Fibroblast of lung (primary cell): ENCODE data around the gene SALL1. TPM values are rescaled to one million over a fixed set of nuclear protein-coding genes. Genes with fewer than 3 reads are reported as not detected.

Experiments
- DNase-seq, 2 donors: peaks; one replicate each; pipeline versions ENCODE4 v3.0.0 to v3.0.0-alpha.2; 2010; ENCODE audit warnings: low read depth in 2 of 2
- H2AFZ ChIP-seq: 2 replicates; pipeline ENCODE4 v1.5.1; 2012; ENCODE audit warnings: low read length, control low read depth, inconsistent platforms
- H3K27ac ChIP-seq: 2 replicates; pipeline ENCODE4 v1.5.1; 2011; ENCODE audit warnings: low read length, control low read depth; ENCODE audit not compliant: insufficient read depth
- H3K27me3 ChIP-seq: 2 replicates; pipeline ENCODE4 v1.5.1; 2011; ENCODE audit warnings: mild to moderate bottlenecking, low read length; ENCODE audit not compliant: control insufficient read depth, insufficient read depth
- H3K36me3 ChIP-seq: 2 replicates; pipeline ENCODE4 v1.5.1; 2011; ENCODE audit warnings: low read length; ENCODE audit not compliant: control insufficient read depth, insufficient read depth
- H3K4me1 ChIP-seq: 2 replicates; pipeline ENCODE4 v1.5.1; 2011; ENCODE audit warnings: low read length; ENCODE audit not compliant: control insufficient read depth, insufficient read depth; ENCODE audit errors: extremely low read depth
- H3K4me2 ChIP-seq: 2 replicates; pipeline ENCODE4 v1.5.1; 2011; ENCODE audit warnings: low read length, control low read depth; ENCODE audit not compliant: insufficient read depth; ENCODE audit errors: extremely low read depth
- H3K4me3 ChIP-seq, 4 experiments: fragments of 200-600 bp in 1 of 4; sonication (generic) in 1 of 4; replicated peaks in 1 of 4; 2 replicates each; pipeline ENCODE4 v1.5.1; 2011 to 2016; ENCODE audit warnings: low read length in 4 of 4, low read depth in 3 of 4, mild to moderate bottlenecking in 3 of 4, control low read depth in 2 of 4, inconsistent platforms in 1 of 4, mixed read lengths in 1 of 4; ENCODE audit not compliant: insufficient read depth in 1 of 4; ENCODE audit errors: control extremely low read depth in 1 of 4
- H3K79me2 ChIP-seq: 2 replicates; pipeline ENCODE4 v1.5.1; 2012; ENCODE audit warnings: mild to moderate bottlenecking, low read length, inconsistent platforms; ENCODE audit not compliant: control insufficient read depth, insufficient read depth
- H3K9ac ChIP-seq: 2 replicates; pipeline ENCODE4 v1.5.1; 2011; ENCODE audit warnings: mild to moderate bottlenecking, low read length, control low read depth; ENCODE audit not compliant: insufficient read depth
- H3K9me3 ChIP-seq: 2 replicates; pipeline ENCODE4 v1.5.1; 2012; ENCODE audit warnings: low read depth, low read length; ENCODE audit not compliant: control insufficient read depth, insufficient read depth
- H4K20me1 ChIP-seq: 2 replicates; pipeline ENCODE4 v1.5.1; 2011; ENCODE audit warnings: low read length; ENCODE audit not compliant: control insufficient read depth, insufficient read depth; ENCODE audit errors: extremely low read depth
- EZH2 ChIP-seq: IDR thresholded peaks from 2 replicates; pipeline ENCODE4 v1.5.1; 2012; ENCODE audit warnings: low read length, control low read depth, mild to moderate bottlenecking; ENCODE audit errors: missing control alignments
- polyA plus RNA-seq, 2 donors: library from polyadenylated mRNA; depleted of rRNA in 1 of 2; stranded (reverse) in 1 of 2; unstranded in 1 of 2; fragments of >200 nt; gene quantifications; 2 replicates each; pipeline ENCODE4 v1.2.1, GENCODE V29; 2011 to 2012; ENCODE audit warnings: missing spikeins in 1 of 2
- total RNA-seq: library from RNA; depleted of rRNA; stranded (reverse); fragments of >200 nt; gene quantifications from 2 replicates; pipeline ENCODE4 v1.2.1, GENCODE V29; 2014
- TF ChIP-seq, protein P1 (sequence below), 2 donors: IDR thresholded peaks in 1 of 2; conservative IDR thresholded peaks in 1 of 2; 1 replicate in 1 of 2; 2 replicates in 1 of 2; pipeline ENCODE4 v1.5.1; 2011 to 2012; ENCODE audit warnings: low read length in 2 of 2, control low read depth in 1 of 2, inconsistent platforms in 1 of 2, low read depth in 1 of 2, mild to moderate bottlenecking in 1 of 2

SALL1 gene
- total and polyA plus RNA-seq, 2 donors (not counting 1 experiment from before 2014, with no cell fraction given), result 0.10 to 0.17 TPM

DNA sequence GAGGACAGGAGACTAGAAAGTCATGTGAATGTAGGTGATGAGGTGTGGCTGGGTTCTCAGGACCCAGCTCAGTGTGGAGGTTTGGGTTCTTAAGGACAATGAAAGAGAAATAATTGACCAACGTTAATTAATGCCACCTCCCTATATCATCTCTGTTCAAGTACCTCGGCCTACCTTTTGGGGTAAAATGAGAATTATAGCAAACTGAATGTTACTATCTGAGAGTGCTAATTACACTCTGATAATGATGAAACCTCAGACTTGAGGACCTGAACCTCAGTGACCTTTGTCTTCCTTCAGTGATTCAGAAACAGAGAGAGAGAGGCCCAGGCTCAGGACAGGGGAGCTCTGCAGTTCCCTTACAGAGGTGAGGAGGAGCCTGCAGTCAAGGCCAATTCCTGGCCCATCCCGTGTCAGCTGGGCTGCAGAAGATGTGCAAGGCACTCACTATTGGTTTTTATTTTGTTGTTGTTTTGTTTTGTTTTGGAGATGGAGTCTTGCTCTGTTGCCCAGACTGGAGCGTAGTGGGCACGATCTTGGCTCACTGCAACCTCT is 57.3 kb downstream of the SALL1 start:
- TF ChIP-seq, protein P1, sequence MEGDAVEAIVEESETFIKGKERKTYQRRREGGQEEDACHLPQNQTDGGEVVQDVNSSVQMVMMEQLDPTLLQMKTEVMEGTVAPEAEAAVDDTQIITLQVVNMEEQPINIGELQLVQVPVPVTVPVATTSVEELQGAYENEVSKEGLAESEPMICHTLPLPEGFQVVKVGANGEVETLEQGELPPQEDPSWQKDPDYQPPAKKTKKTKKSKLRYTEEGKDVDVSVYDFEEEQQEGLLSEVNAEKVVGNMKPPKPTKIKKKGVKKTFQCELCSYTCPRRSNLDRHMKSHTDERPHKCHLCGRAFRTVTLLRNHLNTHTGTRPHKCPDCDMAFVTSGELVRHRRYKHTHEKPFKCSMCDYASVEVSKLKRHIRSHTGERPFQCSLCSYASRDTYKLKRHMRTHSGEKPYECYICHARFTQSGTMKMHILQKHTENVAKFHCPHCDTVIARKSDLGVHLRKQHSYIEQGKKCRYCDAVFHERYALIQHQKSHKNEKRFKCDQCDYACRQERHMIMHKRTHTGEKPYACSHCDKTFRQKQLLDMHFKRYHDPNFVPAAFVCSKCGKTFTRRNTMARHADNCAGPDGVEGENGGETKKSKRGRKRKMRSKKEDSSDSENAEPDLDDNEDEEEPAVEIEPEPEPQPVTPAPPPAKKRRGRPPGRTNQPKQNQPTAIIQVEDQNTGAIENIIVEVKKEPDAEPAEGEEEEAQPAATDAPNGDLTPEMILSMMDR (conservative IDR thresholded peaks at IDR 0.05 in 1 of 2, IDR thresholded peaks at IDR 0.05 in 1 of 2; ENCODE audit: low read depth in 1 of 2, low read length in 2 of 2), result no peak
- TF ChIP-seq EZH2, result no peak
- H3K4me2 ChIP-seq, result no peak overlapping the region
- H3K79me2 ChIP-seq, result no peaks in the 10 kb centered on the region
- no peaks in the 10 kb centered on the region for H4K20me1 ChIP-seq
- H3K9me3 ChIP-seq, result no peaks in the 10 kb centered on the region
- no peak overlapping the region for H3K27ac ChIP-seq
- H3K36me3 ChIP-seq, result no peaks in the 10 kb centered on the region
- H3K4me1 ChIP-seq, result no peaks in the 10 kb centered on the region
- no peak for DNase-seq
- no peak overlapping the region for H3K4me3 ChIP-seq
- no peaks in the 10 kb centered on the region for H3K27me3 ChIP-seq
- no peak overlapping the region for H3K9ac ChIP-seq
- no peak overlapping the region for H2AFZ ChIP-seq
